ENCODE data around the gene MRPL3.

MRPL3 gene

GRCh38 chr3:131457220-131457619 lies 45.6 kb downstream of the MRPL3 start:
- Histone ChIP-seq H3F3A (ENCODE audit: low read depth) (no peaks in the 10 kb centered on the region), H3K4me1 (ENCODE audit: insufficient read depth, low read length, poor library complexity, severe bottlenecking) (no peaks in the 10 kb centered on the region), H3K9ac (ENCODE audit: low read depth, low read length, poor library complexity, severe bottlenecking) (no peak overlapping the region), H2AFZ (ENCODE audit: low read length) (no peak overlapping the region), H3K36me3 (ENCODE audit: insufficient read depth, low read length) (peaks cover 38% of the 10 kb centered on the region), H3K9me2 (replicated peaks; ENCODE audit: low read depth, low read length) (no peaks in the 10 kb centered on the region), H3K79me2 (ENCODE audit: insufficient read depth, low read length) (no peaks in the 10 kb centered on the region), H3K27me3 (ENCODE audit: insufficient read depth, low read length, poor library complexity, severe bottlenecking) (no peaks in the 10 kb centered on the region), H3K4me3 (ENCODE audit: low read length, poor library complexity, severe bottlenecking) (no peak overlapping the region), H4K20me1 (ENCODE audit: insufficient read depth, low read length, poor library complexity, severe bottlenecking) (no peaks in the 10 kb centered on the region), H3K9me3 (ENCODE audit: insufficient read depth, low read depth, low read length) (no peaks in the 10 kb centered on the region), H3K4me2 (ENCODE audit: low read depth, low read length, poor library complexity, severe bottlenecking) (no peak overlapping the region)
- no peak for TF ChIP-seq CTCF (conservative IDR thresholded peaks at IDR 0.05; ENCODE audit: low read length)

- TF ChIP-seq CTCF (conservative IDR thresholded peaks at IDR 0.05; ENCODE audit: low read length) (no peak), EZH2phosphoT487 (IDR thresholded peaks at IDR 0.05; ENCODE audit: borderline replicate concordance) (no peak)
- Histone ChIP-seq H3K9ac (ENCODE audit: low read depth, low read length, poor library complexity, severe bottlenecking) (no peak overlapping the region), H3F3A (ENCODE audit: low read depth) (no peaks in the 10 kb centered on the region), H2AFZ (ENCODE audit: low read length) (no peak overlapping the region), H3K4me2 (ENCODE audit: low read depth, low read length, poor library complexity, severe bottlenecking) (no peak overlapping the region), H3K79me2 (ENCODE audit: insufficient read depth, low read length) (no peaks in the 10 kb centered on the region), H3K9me2 (replicated peaks; ENCODE audit: low read depth, low read length) (no peaks in the 10 kb centered on the region), H3K4me3 (ENCODE audit: low read length, poor library complexity, severe bottlenecking) (no peak overlapping the region), H3K36me3 (ENCODE audit: insufficient read depth, low read length) (peaks cover 16% of the 10 kb centered on the region; the same call in 1 of the 2 replicates), H4K20me1 (ENCODE audit: insufficient read depth, low read length, poor library complexity, severe bottlenecking) (no peaks in the 10 kb centered on the region), H3K9me3 (ENCODE audit: insufficient read depth, low read depth, low read length) (no peaks in the 10 kb centered on the region), H3K27me3 (ENCODE audit: insufficient read depth, low read length, poor library complexity, severe bottlenecking) (no peaks in the 10 kb centered on the region), H3K4me1 (ENCODE audit: insufficient read depth, low read length, poor library complexity, severe bottlenecking) (no peaks in the 10 kb centered on the region)
Measured at GRCh38 chr3:131454501-131454900, 48.3 kb downstream of the MRPL3 start.

GRCh38 chr3:131453533-131453932 lies 49.2 kb downstream of the MRPL3 start:
- TF ChIP-seq EZH2phosphoT487 (IDR thresholded peaks at IDR 0.05; ENCODE audit: borderline replicate concordance) (no peak), CTCF (conservative IDR thresholded peaks at IDR 0.05; ENCODE audit: low read length) (no peak)
- peaks cover 6% of the 10 kb centered on the region; the same call in 1 of the 2 replicates for H3K36me3 ChIP-seq (ENCODE audit: insufficient read depth, low read length)
- H4K20me1 ChIP-seq (ENCODE audit: insufficient read depth, low read length, poor library complexity, severe bottlenecking) = no peaks in the 10 kb centered on the region
- no peak overlapping the region for H3K4me3 ChIP-seq (ENCODE audit: low read length, poor library complexity, severe bottlenecking)
- no peaks in the 10 kb centered on the region for H3K9me2 ChIP-seq (replicated peaks; ENCODE audit: low read depth, low read length)
- H3K27me3 ChIP-seq (ENCODE audit: insufficient read depth, low read length, poor library complexity, severe bottlenecking) = no peaks in the 10 kb centered on the region
- no peak overlapping the region for H2AFZ ChIP-seq (ENCODE audit: low read length)
- no peaks in the 10 kb centered on the region for H3K4me1 ChIP-seq (ENCODE audit: insufficient read depth, low read length, poor library complexity, severe bottlenecking)
- H3K79me2 ChIP-seq (ENCODE audit: insufficient read depth, low read length) = no peaks in the 10 kb centered on the region
- no peaks in the 10 kb centered on the region for H3F3A ChIP-seq (ENCODE audit: low read depth)
- H3K9me3 ChIP-seq (ENCODE audit: insufficient read depth, low read depth, low read length) = no peaks in the 10 kb centered on the region
- no peak overlapping the region for H3K4me2 ChIP-seq (ENCODE audit: low read depth, low read length, poor library complexity, severe bottlenecking)
- no peak overlapping the region for H3K9ac ChIP-seq (ENCODE audit: low read depth, low read length, poor library complexity, severe bottlenecking)
